ENCODE data around the gene ARHGAP32.

GRCh38 chr11:128940156-128940555 lies 252.0 kb downstream of the ARHGAP32 start:
- TF ChIP-seq, protein P1, sequence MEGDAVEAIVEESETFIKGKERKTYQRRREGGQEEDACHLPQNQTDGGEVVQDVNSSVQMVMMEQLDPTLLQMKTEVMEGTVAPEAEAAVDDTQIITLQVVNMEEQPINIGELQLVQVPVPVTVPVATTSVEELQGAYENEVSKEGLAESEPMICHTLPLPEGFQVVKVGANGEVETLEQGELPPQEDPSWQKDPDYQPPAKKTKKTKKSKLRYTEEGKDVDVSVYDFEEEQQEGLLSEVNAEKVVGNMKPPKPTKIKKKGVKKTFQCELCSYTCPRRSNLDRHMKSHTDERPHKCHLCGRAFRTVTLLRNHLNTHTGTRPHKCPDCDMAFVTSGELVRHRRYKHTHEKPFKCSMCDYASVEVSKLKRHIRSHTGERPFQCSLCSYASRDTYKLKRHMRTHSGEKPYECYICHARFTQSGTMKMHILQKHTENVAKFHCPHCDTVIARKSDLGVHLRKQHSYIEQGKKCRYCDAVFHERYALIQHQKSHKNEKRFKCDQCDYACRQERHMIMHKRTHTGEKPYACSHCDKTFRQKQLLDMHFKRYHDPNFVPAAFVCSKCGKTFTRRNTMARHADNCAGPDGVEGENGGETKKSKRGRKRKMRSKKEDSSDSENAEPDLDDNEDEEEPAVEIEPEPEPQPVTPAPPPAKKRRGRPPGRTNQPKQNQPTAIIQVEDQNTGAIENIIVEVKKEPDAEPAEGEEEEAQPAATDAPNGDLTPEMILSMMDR (IDR thresholded peaks at IDR 0.05; ENCODE audit: low read depth, low read length, poor library complexity, severe bottlenecking) = no peak
- TF ChIP-seq EZH2phosphoT487 (IDR thresholded peaks at IDR 0.05; ENCODE audit: borderline replicate concordance, low read length) = no peak

Measured in DOHH2 (cell line).